GM20000 (cell line): ENCODE results near the gene TDRD10.

Source experiments
- DNase-seq: peaks from one replicate; pipeline ENCODE4 v3.0.0; 2012; ENCODE audit warnings: low spot score
- CTCF ChIP-seq: IDR thresholded peaks from 2 replicates; pipeline ENCODE4 v1.5.1; 2012; ENCODE audit warnings: mild to moderate bottlenecking, control low read depth; ENCODE audit errors: extremely low read depth, missing control alignments

Gene TDRD10

GRCh38 chr1:154581766-154582165, 79.7 kb downstream of the TDRD10 start:
- DNase-seq = no peak
- no peak for TF ChIP-seq CTCF

- no peak for TF ChIP-seq CTCF
- no peak for DNase-seq
Measured at GRCh38 chr1:154582885-154583284, 80.9 kb downstream of the TDRD10 start.

- no peak for TF ChIP-seq CTCF
- no peak for DNase-seq
Measured at GRCh38 chr1:154583773-154584172, 81.8 kb downstream of the TDRD10 start.

DNA sequence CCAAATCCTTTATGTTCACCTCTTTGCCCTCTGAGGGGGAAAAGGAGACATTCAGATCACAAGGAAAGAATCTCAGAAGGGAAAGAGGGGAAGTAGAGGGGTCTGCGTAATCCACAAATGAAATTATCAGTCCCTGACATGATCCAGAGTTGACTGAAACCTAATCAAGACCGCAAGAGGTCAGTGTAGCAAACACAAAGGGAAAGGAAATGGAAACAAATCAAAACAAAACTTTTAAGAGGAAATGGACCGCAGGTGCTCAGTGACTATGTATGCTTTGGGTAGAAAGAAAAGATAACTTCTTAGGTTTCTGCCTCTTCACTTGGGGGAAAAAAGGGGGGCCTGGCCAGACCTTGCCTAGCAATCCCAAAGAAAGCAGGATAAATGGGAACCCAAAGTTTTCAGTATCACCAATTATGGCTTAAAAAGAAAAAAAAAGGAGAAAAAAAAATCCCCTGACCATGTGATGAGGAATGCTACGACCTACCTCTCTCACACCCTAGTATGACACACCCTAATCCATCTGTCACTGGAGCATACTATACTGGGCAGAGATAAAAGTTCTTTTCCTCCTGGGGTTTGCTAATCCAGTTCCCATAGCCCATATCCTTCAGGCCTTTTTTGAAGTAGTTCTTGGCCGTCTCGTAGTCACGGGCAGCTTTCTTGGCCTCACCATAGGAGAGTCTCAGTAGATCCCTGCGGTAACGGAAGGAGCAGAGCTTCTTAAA, 82.4 kb downstream of the TDRD10 start:
- no peak for DNase-seq
- TF ChIP-seq CTCF = no peak

DNA sequence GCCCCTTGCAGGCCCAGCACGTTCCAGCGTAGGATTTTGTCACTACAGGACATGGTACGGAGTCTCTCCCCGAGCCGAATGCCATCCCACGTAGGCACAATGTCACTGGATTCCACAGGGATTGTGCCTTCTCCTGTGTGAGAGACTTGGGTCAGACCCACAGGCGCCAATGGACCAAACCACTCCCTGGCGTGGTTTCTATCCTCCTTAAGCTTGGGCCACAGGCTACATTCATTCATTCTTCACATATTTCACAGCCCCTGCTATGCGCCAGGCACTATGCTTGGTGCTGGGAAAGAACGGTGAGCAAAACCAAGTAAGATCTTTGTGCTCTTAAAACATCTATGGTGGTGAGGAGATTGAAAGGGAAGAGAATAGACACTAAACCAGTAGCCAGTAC, 84.2 kb downstream of the TDRD10 start:
- no peak for DNase-seq
- no peak for TF ChIP-seq CTCF

- no peak for DNase-seq
- TF ChIP-seq CTCF = no peak
Measured at GRCh38 chr1:154586641-154587040, 84.6 kb downstream of the TDRD10 start.

DNA sequence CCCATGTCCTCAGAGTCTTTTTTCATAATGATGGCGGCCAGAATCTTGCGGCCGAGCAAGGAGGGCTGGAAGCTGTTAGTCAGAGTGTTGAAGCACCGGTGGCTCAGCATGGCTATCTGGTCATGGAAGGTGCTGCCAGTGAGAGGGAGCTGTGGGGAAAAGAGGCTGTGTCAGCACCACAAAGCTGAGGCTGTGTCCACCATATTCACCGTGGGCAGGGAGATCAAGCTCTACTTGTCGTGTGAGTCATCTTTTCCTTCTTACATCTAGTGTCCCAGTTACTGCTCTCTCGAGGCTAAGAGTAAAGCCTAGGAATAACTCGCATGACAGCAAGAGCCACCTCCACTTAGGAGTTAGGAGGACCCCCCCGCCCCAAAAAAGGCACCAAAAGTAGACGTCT, 87.8 kb downstream of the TDRD10 start:
- DNase-seq = no peak

More for the DNA sequence above, 87.8 kb downstream of the TDRD10 start:
- TF ChIP-seq CTCF = no peak
